GM12878 (cell line): ENCODE results near the gene YY1. TPM values are rescaled to one million over a fixed set of nuclear protein-coding genes. Genes with fewer than 3 reads are reported as not detected.

ENCODE experiments used
- ATAC-seq: fragments of 200-7000 bp; cut with Tn5 transposase; 3 replicates; pipeline ENCODE4 v1.9.1; 2020; ENCODE audit warnings: mild to moderate bottlenecking, moderate library complexity
- BruUV-seq: library from RNA; stranded (reverse); fragments of 400-500 nt; replicated peaks from 2 replicates; lab custom pipeline; 2021; lab: Mats Ljungman, UMichigan
- CTCF ChIA-PET: fragments of 300-600 bp; sonication (Branson Sonifier 250); formaldehyde crosslinking; extraction: SDS; loops from one replicate; lab custom pipeline; 2021; ENCODE audit warnings: inconsistent platforms; lab: Yijun Ruan, JAX
- POLR2A ChIA-PET: fragments of 350-600 bp; formaldehyde crosslinking; extraction: SDS; loops from one replicate; lab custom pipeline; 2021; ENCODE audit warnings: inconsistent platforms; lab: Charles Lee
- RAD21 ChIA-PET: fragments of 300-600 bp; sonication (Branson Sonifier 250); formaldehyde crosslinking; loops from one replicate; lab custom pipeline; 2023; ENCODE audit warnings: antibody characterized with exemption; ENCODE audit not compliant: unreplicated experiment; lab: Charles Lee
- SMC1A ChIA-PET: fragments of 300-600 bp; sonication (Branson Sonifier 250); formaldehyde crosslinking; loops from one replicate; lab custom pipeline; 2023; ENCODE audit not compliant: unreplicated experiment, uncharacterized antibody; lab: Charles Lee
- DNase-seq: peaks from one replicate; pipeline ENCODE4 v3.0.0-alpha.2; 2011; ENCODE audit warnings: low read depth, low spot score
- FAIRE-seq: peaks from 3 replicates; lab custom pipeline; 2011; peaks lifted over from hg19 to GRCh38; lab: Jason Lieb, UNC
- H2AFZ ChIP-seq: 2 replicates; pipeline ENCODE4 v1.6.0; 2011; ENCODE audit warnings: low read depth, low read length, control low read depth; ENCODE audit not compliant: control insufficient read depth
- H3K27ac ChIP-seq: 2 replicates; pipeline ENCODE4 v1.5.1; 2011; ENCODE audit warnings: control low read depth; ENCODE audit not compliant: control insufficient read depth, insufficient read depth
- H3K27me3 ChIP-seq, 2 experiments: replicated peaks in 1 of 2; 2 replicates each; pipeline versions ENCODE4 v1.6.0 to v1.6.1; 2011; ENCODE audit warnings: low read length in 1 of 2; ENCODE audit not compliant: control insufficient read depth in 2 of 2, insufficient read depth in 2 of 2
- H3K36me3 ChIP-seq, 2 experiments: 2 replicates each; pipeline ENCODE4 v1.5.1; 2011; ENCODE audit warnings: low read length in 1 of 2; ENCODE audit not compliant: control insufficient read depth in 2 of 2, insufficient read depth in 2 of 2
- H3K4me1 ChIP-seq: 2 replicates; pipeline ENCODE4 v1.6.1; 2011; ENCODE audit warnings: mild to moderate bottlenecking, low read length, moderate library complexity, mixed read lengths; ENCODE audit not compliant: control insufficient read depth, insufficient read depth
- H3K4me2 ChIP-seq: 2 replicates; pipeline ENCODE4 v1.6.0; 2011; ENCODE audit warnings: control low read depth; ENCODE audit not compliant: control insufficient read depth, insufficient read depth
- H3K4me3 ChIP-seq: fragments of 200-600 bp; sonication (generic); 2 replicates; pipeline ENCODE4 v1.5.1; 2016
- H3K79me2 ChIP-seq: 2 replicates; pipeline ENCODE4 v1.6.0; 2011; ENCODE audit warnings: low read length; ENCODE audit not compliant: control insufficient read depth, insufficient read depth
- H3K9ac ChIP-seq: 2 replicates; pipeline ENCODE4 v1.8.0; 2011; ENCODE audit warnings: low read length, control low read depth, mixed read lengths; ENCODE audit not compliant: control insufficient read depth, insufficient read depth
- H3K9me3 ChIP-seq: replicated peaks from 3 replicates; pipeline ENCODE4 v1.5.1; 2011; ENCODE audit warnings: mild to moderate bottlenecking, low read length; ENCODE audit not compliant: control insufficient read depth, insufficient read depth
- H4K20me1 ChIP-seq: 2 replicates; pipeline ENCODE4 v1.6.0; 2011; ENCODE audit not compliant: control insufficient read depth, insufficient read depth
- ASH2L ChIP-seq: fragments of 300-600, 200-600 bp; sonication (generic); IDR thresholded peaks from 2 replicates; pipeline ENCODE4 v1.6.1; 2017; ENCODE audit warnings: low read depth, mild to moderate bottlenecking, borderline replicate concordance
- BHLHE40 ChIP-seq, 2 experiments: fragments of 450-650 bp in 1 of 2; IDR thresholded peaks; 2 replicates each; pipeline ENCODE4 v1.6.1; 2011 to 2017; ENCODE audit warnings: low read depth in 2 of 2, borderline replicate concordance in 1 of 2, improper control_type of control experiment in 1 of 2, low read length in 1 of 2, mild to moderate bottlenecking in 1 of 2
- DPF2 ChIP-seq: fragments of 450-650 bp; IDR thresholded peaks from 2 replicates; pipeline ENCODE4 v1.6.1; 2017; ENCODE audit warnings: mild to moderate bottlenecking
- GATAD2B ChIP-seq: fragments of 450-650 bp; conservative IDR thresholded peaks from 2 replicates; pipeline ENCODE4 v1.6.1; 2017; ENCODE audit warnings: low read depth, mild to moderate bottlenecking, moderate library complexity
- IKZF1 ChIP-seq: fragments of 450-650 bp; conservative IDR thresholded peaks from 2 replicates; pipeline ENCODE4 v1.6.1; 2017; ENCODE audit warnings: antibody characterized with exemption, mild to moderate bottlenecking
- KLF5 ChIP-seq: fragments of 450-650 bp; IDR thresholded peaks from 2 replicates; pipeline ENCODE4 v1.6.1; 2014; ENCODE audit warnings: mild to moderate bottlenecking; ENCODE audit not compliant: partially characterized antibody
- NR2F1 ChIP-seq: fragments of 450-650 bp; conservative IDR thresholded peaks from 2 replicates; pipeline ENCODE4 v1.6.1; 2017; ENCODE audit warnings: mild to moderate bottlenecking
- RELA ChIP-seq: fragments of 450-650 bp; IDR thresholded peaks from 2 replicates; pipeline ENCODE4 v1.8.0; 2014; ENCODE audit warnings: borderline replicate concordance; ENCODE audit not compliant: partially characterized antibody
- YY1 ChIP-seq: IDR thresholded peaks from 2 replicates; pipeline ENCODE4 v1.6.1; 2011; ENCODE audit warnings: low read depth, mild to moderate bottlenecking, low read length
- ZNF384 ChIP-seq: IDR thresholded peaks from 2 replicates; pipeline ENCODE4 v1.6.1; 2012; ENCODE audit warnings: low read depth, mild to moderate bottlenecking, low read length, improper control_type of control experiment, borderline replicate concordance
- WGBS: methylation state at CpG from one replicate; pipeline ENCODE4 v1.1.6; 2016; ENCODE audit warnings: low lambda C conversion rate; ENCODE audit not compliant: insufficient replicate concordance, insufficient coverage; ENCODE audit errors: missing lambda C conversion rate; 5-methylcytosine and 5-hydroxymethylcytosine counted together
- in situ Hi-C: fragments of 300-500 bp; cut with MboI; formaldehyde crosslinking; loops from 9 replicates; pipeline ENCODE4 v1.14.3; 2018; ENCODE audit warnings: mixed read lengths
- intact Hi-C: fragments of 100-400 bp; cut with micrococcal nuclease; formaldehyde crosslinking; loops from one replicate; pipeline ENCODE4 v1.14.2; 2022; ENCODE audit not compliant: unreplicated experiment
- polyA plus RNA-seq, 11 experiments: library from polyadenylated mRNA; depleted of rRNA in 4 of 11; unstranded in 6 of 11; stranded (reverse) in 5 of 11; fragments of >200 nt; fragmentation: Nextera tagmentation in 4 of 11; fragmentation: Illumina TruSeq in 1 of 11; extraction: Ambion mirVana in 4 of 11; extraction: Trizol in 1 of 11; gene quantifications; 1 replicate in 1 of 11; 2 replicates in 10 of 11; pipeline versions ENCODE4 v1.2.1 to v1.2.3, GENCODE V29; 2011 to 2016; ENCODE audit warnings: inconsistent platforms in 2 of 11, missing spikeins in 2 of 11, low read depth in 1 of 11
- total RNA-seq, 4 experiments: library from RNA; depleted of rRNA in 3 of 4; stranded (reverse); fragments of >200 nt in 3 of 4; fragmentation: Illumina TruSeq in 1 of 4; extraction: Trizol in 1 of 4; gene quantifications; 2 replicates each; pipeline versions ENCODE4 v1.2.1 to v1.2.3, GENCODE V29; 2013 to 2021
- TF ChIP-seq, protein P1 (sequence below), 3 experiments: IDR thresholded peaks in 2 of 3; conservative IDR thresholded peaks in 1 of 3; 2 replicates each; pipeline ENCODE4 v1.5.1; 2011; ENCODE audit warnings: low read depth in 3 of 3, low read length in 3 of 3, mild to moderate bottlenecking in 3 of 3, control low read depth in 2 of 3, moderate library complexity in 2 of 3, inconsistent platforms in 1 of 3, mixed read lengths in 1 of 3; ENCODE audit not compliant: control insufficient read depth in 2 of 3, insufficient read depth in 1 of 3; ENCODE audit errors: extremely low read depth in 1 of 3

Gene YY1
- total and polyA plus RNA-seq, 10 of the 15 experiments (the other 5 are each of a cell fraction or from before 2014, with no cell fraction given): 23.7 to 74.0 (median 39.9) TPM

DNA sequence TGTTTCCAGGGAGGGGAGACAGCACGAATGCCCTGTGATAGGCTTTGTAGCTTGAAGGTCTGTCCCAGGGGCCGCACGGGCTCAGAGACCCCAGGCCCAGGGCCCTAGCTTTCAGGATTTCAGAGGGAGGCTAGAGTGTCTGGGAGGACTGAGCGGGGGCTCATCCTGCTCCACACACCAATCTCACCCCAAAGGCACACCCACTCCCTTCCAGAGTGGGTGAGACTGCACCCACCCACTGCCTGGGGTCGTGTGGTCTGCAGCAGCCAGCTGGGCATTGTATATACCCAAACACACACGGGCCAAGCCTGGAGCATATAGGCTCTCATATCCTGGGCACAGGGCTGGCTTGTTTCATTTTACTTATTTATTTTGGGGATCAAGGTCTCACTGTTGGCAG is 78.4 kb downstream of the YY1 start:
- H3K9ac ChIP-seq: no peak overlapping the region
- no peaks in the 10 kb centered on the region for H3K79me2 ChIP-seq
- H2AFZ ChIP-seq: no peak overlapping the region
- no peaks in the 10 kb centered on the region for H4K20me1 ChIP-seq
- ChIA-PET RAD21 (no interaction called here), POLR2A (no interaction called here), CTCF (interaction anchor here (0.7 kb wide), 1 partner anchor 58 kb away, joined by 3 read pairs; a partner anchor contains a TSS), SMC1A (no interaction called here)
- no peak overlapping the region for H3K4me2 ChIP-seq
- H3K27ac ChIP-seq: no peak overlapping the region
- in situ Hi-C loops: no loop called here
- no peaks in the 10 kb centered on the region for H3K9me3 ChIP-seq
- no peaks in the 10 kb centered on the region for H3K36me3 ChIP-seq
- DNase-seq (no peak), ATAC-seq (no peak), FAIRE-seq (peak; percentile 64)
- no peak for TF ChIP-seq RELA
- TF ChIP-seq ASH2L: no peak
- no peak for TF ChIP-seq KLF5
- no peak overlapping the region for H3K4me3 ChIP-seq
- intact Hi-C loops: no loop called here
- 73% methylated on average over 6 of the region's 6 CpGs for WGBS
- BruUV-seq: no TSS peak
- H3K4me1 ChIP-seq: peaks cover 10% of the 10 kb centered on the region
- no peaks in the 10 kb centered on the region for H3K27me3 ChIP-seq

DNA sequence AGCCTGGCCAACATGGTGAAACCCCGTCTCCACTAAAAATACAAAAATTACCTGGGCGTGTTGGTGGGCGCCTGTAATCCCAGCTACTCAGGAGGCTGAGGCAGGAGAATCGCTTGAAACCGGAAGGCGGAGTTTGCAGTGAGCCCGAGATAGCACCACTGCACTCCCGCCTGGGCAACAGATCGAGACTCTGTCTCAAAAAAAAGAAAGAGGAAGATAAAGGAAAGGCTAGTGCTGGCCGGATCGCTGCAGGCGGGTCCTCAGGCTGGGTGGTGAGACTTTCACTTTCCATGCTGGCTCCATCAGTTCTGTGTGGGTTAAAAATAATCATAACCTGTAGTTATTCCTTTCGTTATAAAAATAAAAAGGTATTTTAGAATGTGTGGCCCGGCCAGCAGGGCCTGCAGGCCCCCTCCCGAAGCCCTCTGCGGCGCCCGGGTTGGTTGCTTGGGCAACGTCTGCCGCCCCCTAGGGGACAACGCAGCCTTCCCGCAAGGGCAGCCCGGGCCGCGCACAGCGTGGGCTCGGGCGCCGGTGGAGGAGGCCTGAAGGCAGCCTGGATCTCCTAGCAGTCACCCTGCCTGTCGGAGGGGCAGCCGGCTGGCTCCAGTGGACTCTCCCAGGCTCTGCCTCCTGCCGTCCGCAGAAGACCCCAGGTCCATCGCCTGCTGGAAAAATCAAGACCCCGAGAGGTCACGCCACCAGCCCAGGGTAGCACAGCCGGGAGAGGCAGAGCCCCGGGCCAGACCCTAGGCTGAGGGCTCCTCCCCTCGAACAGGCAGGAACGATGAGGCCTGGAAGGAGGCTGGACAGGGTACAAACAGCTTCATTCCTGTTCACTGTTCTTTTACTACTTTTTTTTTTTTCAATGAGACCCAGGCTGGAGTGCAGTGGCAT is 79.2 kb downstream of the YY1 start:
- Histone ChIP-seq H4K20me1 (no peaks in the 10 kb centered on the region), H3K36me3 (no peaks in the 10 kb centered on the region), H2AFZ (peak overlapping the region; percentile 86), H3K9me3 (no peaks in the 10 kb centered on the region), H3K4me3 (0 out of 2 replicates have a peak overlapping the region, but pooled peaks have one; percentile 38), H3K4me1 (peaks cover 10% of the 10 kb centered on the region), H3K27ac (no peak overlapping the region), H3K4me2 (peak overlapping the region; percentile 75), H3K79me2 (no peaks in the 10 kb centered on the region), H3K27me3 (no peaks in the 10 kb centered on the region), H3K9ac (peak overlapping the region; percentile 53; the same call in 1 of the 2 replicates)
- in situ Hi-C loops: no loop called here
- ChIA-PET RAD21 (no interaction called here), CTCF (interaction anchor here (0.7 to 1.3 kb wide), 5 partner anchors 9 to 57 kb away, joined by 3 read pairs; a partner anchor contains a TSS), POLR2A (no interaction called here), SMC1A (interaction anchor here (0.9 kb wide), 1 partner anchor 23 kb away, joined by 3 read pairs; no protein-coding TSS in a partner anchor)
- intact Hi-C loops: no loop called here
- ATAC-seq (peak; percentile 98), FAIRE-seq (no peak), DNase-seq (no peak)
- WGBS: 25% methylated on average over 40 of the region's 40 CpGs
- no TSS peak for BruUV-seq
- peak; percentile 40; the same call in 1 of the 2 replicates for TF ChIP-seq NR2F1
- TF ChIP-seq ZNF384: no peak
- peak; percentile 32; the same call in 1 of the 2 replicates for TF ChIP-seq DPF2
- TF ChIP-seq YY1: 0 out of 2 replicates have a peak, but pooled peaks have one; percentile 40
- TF ChIP-seq IKZF1: peak; percentile 49
- TF ChIP-seq, protein P1, sequence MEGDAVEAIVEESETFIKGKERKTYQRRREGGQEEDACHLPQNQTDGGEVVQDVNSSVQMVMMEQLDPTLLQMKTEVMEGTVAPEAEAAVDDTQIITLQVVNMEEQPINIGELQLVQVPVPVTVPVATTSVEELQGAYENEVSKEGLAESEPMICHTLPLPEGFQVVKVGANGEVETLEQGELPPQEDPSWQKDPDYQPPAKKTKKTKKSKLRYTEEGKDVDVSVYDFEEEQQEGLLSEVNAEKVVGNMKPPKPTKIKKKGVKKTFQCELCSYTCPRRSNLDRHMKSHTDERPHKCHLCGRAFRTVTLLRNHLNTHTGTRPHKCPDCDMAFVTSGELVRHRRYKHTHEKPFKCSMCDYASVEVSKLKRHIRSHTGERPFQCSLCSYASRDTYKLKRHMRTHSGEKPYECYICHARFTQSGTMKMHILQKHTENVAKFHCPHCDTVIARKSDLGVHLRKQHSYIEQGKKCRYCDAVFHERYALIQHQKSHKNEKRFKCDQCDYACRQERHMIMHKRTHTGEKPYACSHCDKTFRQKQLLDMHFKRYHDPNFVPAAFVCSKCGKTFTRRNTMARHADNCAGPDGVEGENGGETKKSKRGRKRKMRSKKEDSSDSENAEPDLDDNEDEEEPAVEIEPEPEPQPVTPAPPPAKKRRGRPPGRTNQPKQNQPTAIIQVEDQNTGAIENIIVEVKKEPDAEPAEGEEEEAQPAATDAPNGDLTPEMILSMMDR (IDR thresholded peaks at IDR 0.05 in 2 of 3, conservative IDR thresholded peaks at IDR 0.05 in 1 of 3; ENCODE audit: control insufficient read depth in 2 of 3, extremely low read depth in 1 of 3, insufficient read depth in 1 of 3, low read depth in 3 of 3, low read length in 3 of 3): peak; percentile 68 to 78 (median 76)
- peak; percentile 59; the same call in 1 of the 2 replicates for TF ChIP-seq GATAD2B
- peak in 1 of 2 experiments; percentile 25; a peak in 1 of 4 replicates for TF ChIP-seq BHLHE40 (IDR thresholded peaks at IDR 0.05; ENCODE audit: borderline replicate concordance in 1 of 2, low read depth in 2 of 2, low read length in 1 of 2)
